ENCODE measurements around the gene MEGF6.
A peak's percentile ranks its signal among the peaks of the same experiment; 100 is the strongest.

Gene MEGF6

GRCh38 chr1:3533067-3534048 is 78.0 kb downstream of the MEGF6 start:
- no peak for DNase-seq

- DNase-seq: no peak
These were observed 79.4 kb downstream of the MEGF6 start for GRCh38 chr1:3531928-3532327.

GRCh38 chr1:3530926-3531818 is 80.1 kb downstream of the MEGF6 start:
- peak; percentile 91 for DNase-seq

GRCh38 chr1:3530086-3530925 is 81.0 kb downstream of the MEGF6 start:
- peak; percentile 41 for DNase-seq

DNA sequence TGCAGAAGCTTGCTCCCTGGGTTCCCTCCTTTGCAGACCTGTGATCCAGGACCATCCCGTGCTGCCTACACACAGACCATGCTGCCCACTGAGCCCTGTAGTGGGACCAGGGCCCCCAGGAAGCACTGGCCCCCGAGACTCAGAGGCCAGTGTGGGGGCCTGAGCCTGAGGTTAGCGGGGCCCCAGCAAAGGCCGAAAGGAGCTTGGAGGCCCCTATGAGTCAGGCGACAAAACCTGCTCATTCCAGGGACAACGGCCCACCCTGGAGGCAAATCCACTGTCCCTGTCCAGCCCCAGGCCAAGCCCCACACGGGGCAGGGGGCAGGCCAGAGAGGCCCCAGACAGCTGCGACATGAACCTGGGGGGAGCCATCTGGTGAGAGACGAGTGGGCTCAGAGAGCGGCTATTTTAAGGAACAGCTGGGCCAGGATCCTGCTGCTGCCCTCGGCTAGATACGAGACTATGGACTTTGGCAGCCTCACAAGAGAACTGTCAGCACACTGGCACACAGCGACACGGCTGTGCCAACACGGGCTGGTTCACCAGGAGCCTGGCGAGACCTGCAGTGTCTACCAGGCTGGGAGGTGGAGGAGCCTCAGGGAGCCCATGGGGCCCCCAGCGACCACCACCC is 82.1 kb downstream of the MEGF6 start:
- DNase-seq: no peak

DNA sequence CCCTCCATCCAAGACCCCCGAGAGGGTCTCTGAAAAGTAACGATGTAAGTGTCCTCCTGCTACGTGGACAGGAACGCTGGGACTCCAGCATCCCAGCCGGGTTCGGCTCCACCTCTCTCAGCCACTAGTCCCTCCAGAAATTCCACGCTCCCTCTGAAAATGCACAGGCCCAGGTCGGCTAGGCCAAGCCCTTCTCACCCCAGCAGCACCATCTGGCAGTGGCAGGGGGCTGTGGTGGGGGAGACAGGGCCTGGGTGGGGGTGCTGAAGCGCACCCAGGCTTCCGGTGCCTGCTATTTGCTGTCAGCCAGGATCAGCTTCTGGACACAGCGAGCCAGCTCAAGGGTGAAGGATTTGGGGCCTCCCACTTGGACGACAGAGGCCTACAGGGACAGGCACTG is 83.5 kb downstream of the MEGF6 start:
- no peak for DNase-seq

DNA sequence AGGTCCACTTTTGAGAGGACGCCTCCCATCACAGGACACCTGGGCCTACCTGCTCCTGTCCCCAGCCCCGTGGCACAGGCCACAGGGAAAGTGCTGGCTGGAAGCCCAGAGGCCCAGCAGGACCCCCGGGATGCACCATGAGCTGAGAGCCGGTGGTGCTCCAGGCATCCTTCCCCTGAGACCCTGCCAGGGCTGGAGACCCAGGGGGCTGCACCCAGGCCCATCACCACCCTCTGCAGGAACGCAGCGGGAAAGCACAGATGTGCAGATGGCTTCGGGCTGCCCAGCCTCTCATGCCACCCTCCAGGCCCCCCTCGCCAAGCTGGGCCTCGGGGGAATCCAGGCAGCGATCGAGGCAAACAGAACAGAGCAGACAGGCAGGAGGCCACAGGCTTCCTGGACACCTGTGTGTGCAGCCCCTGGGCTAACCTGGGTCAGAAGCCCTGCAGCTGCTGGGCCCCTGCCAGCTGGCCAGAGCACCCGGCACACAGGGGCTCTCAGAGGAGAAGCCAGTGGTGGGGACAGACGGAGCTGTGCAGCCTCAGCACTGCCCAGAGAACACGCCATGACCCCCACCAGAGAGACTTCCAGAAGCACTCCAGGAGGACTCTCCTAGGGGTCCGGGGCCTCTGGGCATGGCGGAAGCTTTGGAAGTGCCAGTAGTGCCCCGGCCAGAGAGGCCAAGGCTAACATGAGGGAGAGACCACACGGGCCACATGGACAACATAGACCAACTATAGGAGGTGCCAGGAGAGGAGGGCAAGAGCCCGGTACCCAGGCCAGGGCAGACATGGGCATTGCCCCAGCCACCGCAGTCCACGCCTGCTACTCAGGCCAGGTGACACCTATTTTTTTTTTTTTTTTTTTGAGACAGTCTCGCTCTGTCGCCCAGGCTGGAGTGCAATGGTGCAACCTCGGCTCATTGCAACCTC is 85.5 kb downstream of the MEGF6 start:
- DNase-seq: no peak

- DNase-seq: no peak
These were observed 86.6 kb downstream of the MEGF6 start for GRCh38 chr1:3524556-3525203.

DNA sequence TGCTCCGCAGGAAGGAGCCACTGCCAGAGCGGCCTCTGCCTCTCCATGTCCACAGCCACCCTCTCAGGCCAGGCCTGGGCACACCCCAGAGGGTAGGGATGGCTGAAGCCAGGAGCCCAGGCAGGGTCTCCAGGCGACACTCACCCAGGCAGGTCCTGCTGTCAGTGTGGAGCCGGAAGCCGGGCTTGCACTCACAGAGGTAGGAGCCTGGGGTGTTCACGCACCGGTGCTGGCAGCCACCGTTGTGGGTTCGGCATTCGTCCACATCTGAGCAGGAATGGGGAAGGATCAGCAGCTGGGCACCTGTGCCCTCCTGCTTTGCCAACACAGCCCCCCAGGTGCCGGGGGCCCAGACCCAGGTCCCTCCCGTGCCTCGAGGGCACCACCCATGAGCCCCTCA is 87.3 kb downstream of the MEGF6 start:
- DNase-seq: no peak

GRCh38 chr1:3522564-3523265 is 88.6 kb downstream of the MEGF6 start:
- DNase-seq: no peak

GRCh38 chr1:3522112-3522511 is 89.2 kb downstream of the MEGF6 start:
- DNase-seq: no peak

GRCh38 chr1:3521426-3521825 is 89.9 kb downstream of the MEGF6 start:
- no peak for DNase-seq

- no peak for DNase-seq
These were observed 90.6 kb downstream of the MEGF6 start for GRCh38 chr1:3520419-3521378.

GRCh38 chr1:3519301-3519885 is 91.9 kb downstream of the MEGF6 start:
- no peak for DNase-seq

GRCh38 chr1:3518756-3519155 is 92.6 kb downstream of the MEGF6 start:
- DNase-seq: no peak

GRCh38 chr1:3518256-3518655 is 93.1 kb downstream of the MEGF6 start:
- no peak for DNase-seq

GRCh38 chr1:3516911-3517675 is 94.2 kb downstream of the MEGF6 start:
- DNase-seq: peak; percentile 65
